Transverse colon (tissue), 4 donors: ENCODE results near the gene PRADC1. TPM values are rescaled to one million over a fixed set of nuclear protein-coding genes. Genes with fewer than 3 reads are reported as not detected.

ENCODE experiments used
- DNase-seq: peaks from one replicate; pipeline ENCODE4 v3.0.0-alpha.2; 2019
- H3K27ac ChIP-seq, 4 donors: fragments of 200-600 bp; sonication (generic); 2 replicates each; pipeline ENCODE4 v1.5.1; 2016 to 2018; ENCODE audit warnings: inconsistent platforms in 4 of 4
- H3K27me3 ChIP-seq: fragments of 200-600 bp; sonication (generic); 2 replicates; pipeline ENCODE4 v1.5.1; 2017; ENCODE audit warnings: inconsistent platforms
- H3K36me3 ChIP-seq, 4 donors: fragments of 200-600 bp; sonication (generic); 2 replicates each; pipeline ENCODE4 v1.5.1; 2017 to 2019; ENCODE audit warnings: inconsistent platforms in 4 of 4
- H3K4me1 ChIP-seq, 4 donors: fragments of 200-600 bp; sonication (generic); 2 replicates each; pipeline ENCODE4 v1.5.1; 2017 to 2020; ENCODE audit warnings: inconsistent platforms in 4 of 4
- H3K4me3 ChIP-seq, 4 donors: fragments of 200-600 bp; sonication (generic); 1 replicate in 1 of 4; 2 replicates in 3 of 4; pipeline versions ENCODE4 v1.5.1 to v1.6.1; 2017 to 2019; ENCODE audit warnings: inconsistent platforms in 4 of 4
- H3K9me3 ChIP-seq, 2 donors: fragments of 200-600 bp; sonication (generic); 2 replicates each; pipeline ENCODE4 v1.5.1; 2017 to 2019; ENCODE audit warnings: inconsistent platforms in 2 of 2
- EP300 ChIP-seq: sonication (generic); formaldehyde crosslinking; IDR thresholded peaks from one replicate; pipeline ENCODE4 v1.6.1; 2017; ENCODE audit warnings: antibody characterized with exemption, low read depth
- POLR2A ChIP-seq: fragments of 450-650 bp; IDR thresholded peaks from one replicate; pipeline ENCODE4 v1.6.1; 2016; ENCODE audit warnings: antibody characterized with exemption, mild to moderate bottlenecking, moderate library complexity
- POLR2AphosphoS5 ChIP-seq, 3 donors: sonication (generic); formaldehyde crosslinking; IDR thresholded peaks; one replicate each; pipeline ENCODE4 v1.6.1; 2016; ENCODE audit warnings: antibody characterized with exemption in 3 of 3
- WGBS, 2 donors: methylation state at CpG; one replicate each; pipeline ENCODE4 v1.1.5; 2018; ENCODE audit warnings: low coverage in 1 of 2; 5-methylcytosine and 5-hydroxymethylcytosine counted together
- in situ Hi-C, 4 donors: fragments of 200-750 bp; cut with MboI; loops; one replicate each; pipeline versions ENCODE4 v1.15.0 to v1.15.1; 2017; ENCODE audit warnings: low sequenced_read_pairs in 3 of 4, low pct_ligation_motif_present in 1 of 4, low pct_unique_long_range_greater_than_20kb in 1 of 4
- intact Hi-C: fragments of 100-400 bp; cut with DNase I; formaldehyde crosslinking; loops from one replicate; pipeline ENCODE4 v1.15.1; 2023; ENCODE audit warnings: low total_unique reads
- total RNA-seq, 4 donors: library from RNA; depleted of rRNA; stranded (reverse); fragments of >200 nt; gene quantifications; one replicate each; pipeline ENCODE4 v1.1.0, GENCODE V29; 2016
- TF ChIP-seq, protein P1 (sequence below), 5 experiments: fragments of 200-600 bp in 3 of 5; fragments of 450-650 bp in 2 of 5; sonication (generic) in 3 of 5; IDR thresholded peaks; 1 replicate in 2 of 5; 2 replicates in 3 of 5; pipeline ENCODE4 v1.5.1; 2016 to 2017; ENCODE audit warnings: antibody characterized with exemption in 5 of 5, inconsistent platforms in 3 of 5, mild to moderate bottlenecking in 2 of 5, moderate library complexity in 1 of 5

Gene PRADC1
- total RNA-seq, 4 donors from 2014 or later = 44.3 to 77.1 (median 61.8) TPM

- Histone ChIP-seq H3K9me3 (no peaks in the 10 kb centered on the region), H3K4me3 (no peak overlapping the region), H3K27ac (peak overlapping the region in 1 of 4 donors; percentile 19), H3K27me3 (no peaks in the 10 kb centered on the region), H3K36me3 (no peaks in the 10 kb centered on the region), H3K4me1 (peaks cover 0 to 30% (median 21%) of the 10 kb centered on the region in 4 donors)
- WGBS, 2 donors = 64 to 67% methylated on average over 4 to 7 of the region's 7 CpGs
- no peak for DNase-seq
- intact Hi-C loops = no loop called here
- TF ChIP-seq POLR2AphosphoS5 (IDR thresholded peaks at IDR 0.05) = no peak
- TF ChIP-seq EP300 = no peak
- TF ChIP-seq POLR2A = no peak
- TF ChIP-seq, protein P1, sequence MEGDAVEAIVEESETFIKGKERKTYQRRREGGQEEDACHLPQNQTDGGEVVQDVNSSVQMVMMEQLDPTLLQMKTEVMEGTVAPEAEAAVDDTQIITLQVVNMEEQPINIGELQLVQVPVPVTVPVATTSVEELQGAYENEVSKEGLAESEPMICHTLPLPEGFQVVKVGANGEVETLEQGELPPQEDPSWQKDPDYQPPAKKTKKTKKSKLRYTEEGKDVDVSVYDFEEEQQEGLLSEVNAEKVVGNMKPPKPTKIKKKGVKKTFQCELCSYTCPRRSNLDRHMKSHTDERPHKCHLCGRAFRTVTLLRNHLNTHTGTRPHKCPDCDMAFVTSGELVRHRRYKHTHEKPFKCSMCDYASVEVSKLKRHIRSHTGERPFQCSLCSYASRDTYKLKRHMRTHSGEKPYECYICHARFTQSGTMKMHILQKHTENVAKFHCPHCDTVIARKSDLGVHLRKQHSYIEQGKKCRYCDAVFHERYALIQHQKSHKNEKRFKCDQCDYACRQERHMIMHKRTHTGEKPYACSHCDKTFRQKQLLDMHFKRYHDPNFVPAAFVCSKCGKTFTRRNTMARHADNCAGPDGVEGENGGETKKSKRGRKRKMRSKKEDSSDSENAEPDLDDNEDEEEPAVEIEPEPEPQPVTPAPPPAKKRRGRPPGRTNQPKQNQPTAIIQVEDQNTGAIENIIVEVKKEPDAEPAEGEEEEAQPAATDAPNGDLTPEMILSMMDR (IDR thresholded peaks at IDR 0.05) = no peak
- in situ Hi-C loops = no loop called here
Observed at GRCh38 chr2:73212098-73212447, 21.0 kb downstream of the PRADC1 start.

DNA sequence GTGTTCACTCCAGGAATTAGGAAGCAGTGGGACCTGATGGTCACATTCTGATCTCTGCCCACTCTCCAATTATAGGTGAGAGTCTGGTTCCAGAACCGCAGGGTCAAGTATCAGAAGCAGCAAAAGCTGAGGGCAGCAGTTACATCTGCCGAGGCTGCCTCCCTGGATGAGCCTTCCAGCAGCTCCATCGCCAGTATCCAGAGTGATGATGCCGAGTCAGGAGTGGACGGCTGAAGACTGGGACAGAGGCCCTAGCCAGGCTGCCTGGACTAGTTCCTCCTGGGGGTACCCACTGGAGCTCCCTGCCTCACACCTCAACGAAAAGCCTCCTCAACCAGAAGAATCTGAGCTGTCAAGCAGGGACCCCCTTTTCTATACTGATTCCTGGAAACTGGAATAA lies 22.3 kb downstream of the PRADC1 start:
- no peak for DNase-seq
- 81% methylated on average over 5 of the region's 6 CpGs; no CpG with 5 or more reads in 1 of the 2 donors for WGBS, 2 donors
- H3K36me3 ChIP-seq = no peaks in the 10 kb centered on the region
- H3K27ac ChIP-seq = no peak overlapping the region
- TF ChIP-seq POLR2AphosphoS5 (IDR thresholded peaks at IDR 0.05) (no peak), EP300 (no peak), POLR2A (no peak)
- TF ChIP-seq, protein P1 (IDR thresholded peaks at IDR 0.05) = no peak
- intact Hi-C loops (no loop called here), in situ Hi-C loops (no loop called here)
- no peaks in the 10 kb centered on the region for H3K9me3 ChIP-seq
- no peak overlapping the region for H3K4me3 ChIP-seq
- H3K27me3 ChIP-seq = peaks cover 9% of the 10 kb centered on the region
- H3K4me1 ChIP-seq = peaks cover 0 to 30% (median 21%) of the 10 kb centered on the region in 4 donors

- TF ChIP-seq POLR2A (no peak), POLR2AphosphoS5 (IDR thresholded peaks at IDR 0.05) (no peak), EP300 (no peak)
- TF ChIP-seq, protein P1 (IDR thresholded peaks at IDR 0.05) = no peak
- no peaks in the 10 kb centered on the region for H3K9me3 ChIP-seq
- no peak for DNase-seq
- H3K4me3 ChIP-seq = no peak overlapping the region
- no peak overlapping the region for H3K27ac ChIP-seq
- WGBS, 2 donors = 51 to 83% methylated on average over 2 to 4 of the region's 4 CpGs
- intact Hi-C loops = no loop called here
- no peaks in the 10 kb centered on the region for H3K36me3 ChIP-seq
- peaks cover 0 to 23% (median 17%) of the 10 kb centered on the region in 4 donors for H3K4me1 ChIP-seq
- in situ Hi-C loops = no loop called here
- peaks cover 15% of the 10 kb centered on the region for H3K27me3 ChIP-seq
Observed at GRCh38 chr2:73210019-73210418, 23.0 kb downstream of the PRADC1 start.

DNA sequence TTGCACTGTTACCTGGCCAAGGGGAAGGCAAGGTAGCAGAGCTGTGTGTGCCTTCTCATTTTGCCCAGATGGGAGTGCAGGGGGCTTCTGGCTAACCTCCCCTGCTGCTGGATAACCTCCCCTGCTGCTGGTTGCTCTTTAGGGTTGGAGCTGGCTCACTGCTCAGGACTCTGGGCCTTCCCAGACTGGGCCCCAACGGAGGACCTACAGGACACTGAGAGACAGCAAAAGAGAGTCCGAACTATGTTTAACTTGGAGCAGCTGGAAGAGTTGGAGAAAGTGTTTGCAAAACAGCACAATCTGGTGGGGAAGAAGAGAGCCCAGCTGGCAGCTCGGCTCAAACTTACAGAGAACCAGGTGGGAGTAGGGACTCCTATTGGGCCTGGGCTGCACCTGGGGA lies 24.8 kb downstream of the PRADC1 start:
- H3K4me1 ChIP-seq = peaks cover 0 to 12% (median 6%) of the 10 kb centered on the region in 4 donors
- 64 to 78% methylated on average over 2 to 3 of the region's 3 CpGs for WGBS, 2 donors
- TF ChIP-seq POLR2AphosphoS5 (IDR thresholded peaks at IDR 0.05) (no peak), EP300 (no peak), POLR2A (no peak)
- TF ChIP-seq, protein P1 (IDR thresholded peaks at IDR 0.05) = no peak
- intact Hi-C loops = no loop called here
- no peak overlapping the region for H3K4me3 ChIP-seq
- in situ Hi-C loops = no loop called here
- DNase-seq = no peak
- no peaks in the 10 kb centered on the region for H3K9me3 ChIP-seq
- peaks cover 31% of the 10 kb centered on the region for H3K27me3 ChIP-seq
- H3K27ac ChIP-seq = no peak overlapping the region
- H3K36me3 ChIP-seq = no peaks in the 10 kb centered on the region
